Body of pancreas (tissue), 4 donors: ENCODE measurements around the gene SORCS1.

Experiments
- POLR2A ChIP-seq, 3 donors: fragments of 450-650 bp; IDR thresholded peaks; one replicate each; pipeline ENCODE4 v1.6.1; 2016; ENCODE audit warnings: antibody characterized with exemption in 3 of 3, mild to moderate bottlenecking in 2 of 3
- TF ChIP-seq, protein P1 (sequence below), 7 experiments: fragments of 450-650 bp in 4 of 7; fragments of 200-600 bp in 3 of 7; sonication (generic) in 3 of 7; IDR thresholded peaks; one replicate each; pipeline ENCODE4 v1.5.1; 2016 to 2019; ENCODE audit warnings: antibody characterized with exemption in 7 of 7

DNA sequence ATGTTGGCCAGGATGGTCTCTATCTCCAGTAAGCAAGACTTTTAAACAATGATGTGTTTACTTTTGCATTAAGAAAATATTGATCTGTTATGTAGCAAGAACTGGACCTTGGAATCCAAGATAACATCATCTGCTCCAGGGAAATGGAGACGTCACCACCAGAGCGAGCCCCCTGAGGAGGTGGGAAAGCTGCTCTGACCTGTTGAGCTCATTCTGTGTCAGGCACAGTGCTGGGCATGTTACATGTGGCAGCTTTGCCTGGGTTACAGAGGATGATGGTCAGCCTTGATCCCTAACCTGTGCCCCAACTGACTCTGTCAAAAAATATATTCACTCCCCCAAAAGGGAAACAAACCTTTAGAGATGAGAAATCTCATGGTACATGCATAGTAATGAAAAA lies 436.3 kb downstream of the SORCS1 start:
- TF ChIP-seq POLR2A (IDR thresholded peaks at IDR 0.05), result no peak
- TF ChIP-seq, protein P1, sequence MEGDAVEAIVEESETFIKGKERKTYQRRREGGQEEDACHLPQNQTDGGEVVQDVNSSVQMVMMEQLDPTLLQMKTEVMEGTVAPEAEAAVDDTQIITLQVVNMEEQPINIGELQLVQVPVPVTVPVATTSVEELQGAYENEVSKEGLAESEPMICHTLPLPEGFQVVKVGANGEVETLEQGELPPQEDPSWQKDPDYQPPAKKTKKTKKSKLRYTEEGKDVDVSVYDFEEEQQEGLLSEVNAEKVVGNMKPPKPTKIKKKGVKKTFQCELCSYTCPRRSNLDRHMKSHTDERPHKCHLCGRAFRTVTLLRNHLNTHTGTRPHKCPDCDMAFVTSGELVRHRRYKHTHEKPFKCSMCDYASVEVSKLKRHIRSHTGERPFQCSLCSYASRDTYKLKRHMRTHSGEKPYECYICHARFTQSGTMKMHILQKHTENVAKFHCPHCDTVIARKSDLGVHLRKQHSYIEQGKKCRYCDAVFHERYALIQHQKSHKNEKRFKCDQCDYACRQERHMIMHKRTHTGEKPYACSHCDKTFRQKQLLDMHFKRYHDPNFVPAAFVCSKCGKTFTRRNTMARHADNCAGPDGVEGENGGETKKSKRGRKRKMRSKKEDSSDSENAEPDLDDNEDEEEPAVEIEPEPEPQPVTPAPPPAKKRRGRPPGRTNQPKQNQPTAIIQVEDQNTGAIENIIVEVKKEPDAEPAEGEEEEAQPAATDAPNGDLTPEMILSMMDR (IDR thresholded peaks at IDR 0.05), result no peak
